Measurements from ENCODE around the gene ROR2.

DNA sequence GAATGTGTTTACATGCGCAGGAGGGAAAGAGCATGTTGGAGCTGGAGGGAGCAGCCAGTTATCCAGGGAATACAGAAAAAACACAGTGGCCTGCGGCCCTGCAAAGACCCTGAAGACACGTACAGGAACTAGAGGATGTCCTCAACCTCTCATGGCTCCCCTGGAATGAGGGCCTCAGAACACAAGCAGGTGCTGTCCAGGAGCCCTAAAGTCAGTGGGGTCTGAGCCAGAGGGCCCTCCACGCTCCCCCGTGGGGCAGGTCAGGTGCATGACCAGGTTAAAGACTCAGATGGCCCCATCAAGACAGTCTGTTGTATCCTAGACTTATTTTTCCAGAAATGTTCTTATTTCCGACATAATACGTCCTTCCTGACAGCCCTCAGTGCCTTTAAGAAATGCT is 106.9 kb downstream of the ROR2 start:
- TF ChIP-seq CTCF (IDR thresholded peaks at IDR 0.05) = no peak
- no peak for TF ChIP-seq POLR2AphosphoS5 (IDR thresholded peaks at IDR 0.05; ENCODE audit: low read depth, low read length)
- no peak for TF ChIP-seq SIN3A (IDR thresholded peaks at IDR 0.05; ENCODE audit: borderline replicate concordance, insufficient read depth, low read depth, low read length)

Data from Panc1 (cell line).